Measurements from ENCODE around the gene FGF8.

DNA sequence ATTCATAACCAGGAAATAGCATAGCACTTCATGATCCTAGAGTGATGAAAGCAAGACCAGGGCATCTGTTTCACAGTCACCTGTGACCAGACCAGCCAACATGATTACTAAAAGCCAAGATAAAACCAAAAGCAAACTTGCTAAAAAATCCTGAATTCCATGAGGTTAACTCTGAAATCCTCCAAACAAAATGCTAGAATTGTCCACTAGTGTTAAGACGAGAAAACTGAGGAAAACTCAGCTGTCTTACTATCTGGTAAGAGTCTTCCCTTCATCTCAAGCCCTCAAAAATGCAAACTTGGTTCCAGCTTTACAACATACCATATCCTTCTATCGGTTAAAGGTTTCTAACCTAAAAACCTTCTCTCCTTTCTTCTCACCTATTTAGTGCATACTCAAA lies 8.6 kb upstream of the FGF8 start:
- TF ChIP-seq, protein P1, sequence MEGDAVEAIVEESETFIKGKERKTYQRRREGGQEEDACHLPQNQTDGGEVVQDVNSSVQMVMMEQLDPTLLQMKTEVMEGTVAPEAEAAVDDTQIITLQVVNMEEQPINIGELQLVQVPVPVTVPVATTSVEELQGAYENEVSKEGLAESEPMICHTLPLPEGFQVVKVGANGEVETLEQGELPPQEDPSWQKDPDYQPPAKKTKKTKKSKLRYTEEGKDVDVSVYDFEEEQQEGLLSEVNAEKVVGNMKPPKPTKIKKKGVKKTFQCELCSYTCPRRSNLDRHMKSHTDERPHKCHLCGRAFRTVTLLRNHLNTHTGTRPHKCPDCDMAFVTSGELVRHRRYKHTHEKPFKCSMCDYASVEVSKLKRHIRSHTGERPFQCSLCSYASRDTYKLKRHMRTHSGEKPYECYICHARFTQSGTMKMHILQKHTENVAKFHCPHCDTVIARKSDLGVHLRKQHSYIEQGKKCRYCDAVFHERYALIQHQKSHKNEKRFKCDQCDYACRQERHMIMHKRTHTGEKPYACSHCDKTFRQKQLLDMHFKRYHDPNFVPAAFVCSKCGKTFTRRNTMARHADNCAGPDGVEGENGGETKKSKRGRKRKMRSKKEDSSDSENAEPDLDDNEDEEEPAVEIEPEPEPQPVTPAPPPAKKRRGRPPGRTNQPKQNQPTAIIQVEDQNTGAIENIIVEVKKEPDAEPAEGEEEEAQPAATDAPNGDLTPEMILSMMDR (IDR thresholded peaks at IDR 0.05) = no peak
- TF ChIP-seq POLR2A (IDR thresholded peaks at IDR 0.05) = no peak
- TF ChIP-seq POLR2AphosphoS5 (IDR thresholded peaks at IDR 0.05) = no peak
- TF ChIP-seq EP300 (IDR thresholded peaks at IDR 0.05) = no peak
